Prostate gland (tissue), 2 donors: ENCODE measurements around the gene CP. TPM values are rescaled to one million over a fixed set of nuclear protein-coding genes. Genes with fewer than 3 reads are reported as not detected.

Source experiments
- DNase-seq: peaks from one replicate; pipeline ENCODE4 v3.0.0-alpha.2; 2019; ENCODE audit warnings: low spot score
- H3K27ac ChIP-seq, 2 donors: fragments of 200-600 bp; sonication (generic); 2 replicates each; pipeline ENCODE4 v1.5.1; 2017 to 2019
- H3K27me3 ChIP-seq: fragments of 200-600 bp; sonication (generic); replicated peaks from 2 replicates; pipeline ENCODE4 v1.5.1; 2019; ENCODE audit not compliant: insufficient read depth
- H3K36me3 ChIP-seq, 2 donors: fragments of 200-600 bp; sonication (generic); 1 replicate in 1 of 2; 2 replicates in 1 of 2; pipeline versions ENCODE4 v1.5.1 to v1.8.1; 2017 to 2019
- H3K4me1 ChIP-seq: fragments of 200-600 bp; sonication (generic); replicated peaks from 2 replicates; pipeline ENCODE4 v1.5.1; 2019
- H3K4me3 ChIP-seq, 2 donors: fragments of 200-600 bp; sonication (generic); 2 replicates each; pipeline ENCODE4 v1.5.1; 2017 to 2019
- H3K9me3 ChIP-seq: fragments of 200-600 bp; sonication (generic); 2 replicates; pipeline ENCODE4 v1.5.1; 2017
- CTCF ChIP-seq, 4 experiments: fragments of 200-600 bp in 2 of 4; fragments of 450-650 bp in 2 of 4; sonication (generic) in 2 of 4; IDR thresholded peaks; 1 replicate in 3 of 4; 2 replicates in 1 of 4; pipeline ENCODE4 v1.5.1; 2016 to 2019; ENCODE audit warnings: antibody characterized with exemption in 4 of 4, mild to moderate bottlenecking in 2 of 4, moderate library complexity in 2 of 4
- POLR2A ChIP-seq: fragments of 450-650 bp; IDR thresholded peaks from one replicate; pipeline ENCODE4 v1.6.1; 2016; ENCODE audit warnings: antibody characterized with exemption, mild to moderate bottlenecking
- POLR2AphosphoS5 ChIP-seq: sonication (generic); formaldehyde crosslinking; IDR thresholded peaks from one replicate; pipeline ENCODE4 v1.6.1; 2017; ENCODE audit warnings: antibody characterized with exemption
- whole genome bisulfite sequencing: methylation state at CpG from one replicate; pipeline ENCODE4 v1.1.5; 2018; 5-methylcytosine and 5-hydroxymethylcytosine counted together
- intact Hi-C: fragments of 100-400 bp; cut with DNase I; formaldehyde crosslinking; loops from one replicate; pipeline ENCODE4 v1.14.2; 2022
- total RNA-seq, 2 donors: library from RNA; depleted of rRNA; stranded (reverse); fragments of >200 nt; gene quantifications; one replicate each; pipeline ENCODE4 v1.1.0, GENCODE V29; 2016

Gene CP
- total RNA-seq, 2 donors from 2014 or later = 15.2 to 32.6 TPM

GRCh38 chr3:149186219-149186618, 35.4 kb downstream of the CP start:
- no peaks in the 10 kb centered on the region for H3K4me1 ChIP-seq
- DNase-seq = no peak
- H3K27me3 ChIP-seq = no peaks in the 10 kb centered on the region
- 97% methylated on average over 2 of the region's 2 CpGs for WGBS
- no peak overlapping the region for H3K4me3 ChIP-seq
- intact Hi-C loops = no loop called here
- no peaks in the 10 kb centered on the region for H3K9me3 ChIP-seq
- TF ChIP-seq POLR2A = no peak
- TF ChIP-seq POLR2AphosphoS5 = no peak
- TF ChIP-seq CTCF (IDR thresholded peaks at IDR 0.05) = no peak
- H3K27ac ChIP-seq = no peak overlapping the region
- no peaks in the 10 kb centered on the region for H3K36me3 ChIP-seq

- WGBS = 92% methylated on average over 2 of the region's 2 CpGs
- no peak for TF ChIP-seq CTCF (IDR thresholded peaks at IDR 0.05)
- no peak for TF ChIP-seq POLR2A
- no peak for TF ChIP-seq POLR2AphosphoS5
- Histone ChIP-seq H3K36me3 (no peaks in the 10 kb centered on the region), H3K4me1 (no peaks in the 10 kb centered on the region), H3K27me3 (no peaks in the 10 kb centered on the region), H3K27ac (no peak overlapping the region), H3K4me3 (no peak overlapping the region), H3K9me3 (no peaks in the 10 kb centered on the region)
- intact Hi-C loops = no loop called here
- no peak for DNase-seq
These were observed 40.4 kb downstream of the CP start for GRCh38 chr3:149181182-149181581.

- 56% methylated on average over 7 of the region's 7 CpGs for WGBS
- no peaks in the 10 kb centered on the region for H3K27me3 ChIP-seq
- H3K27ac ChIP-seq = no peak overlapping the region
- DNase-seq = peak; percentile 6
- H3K4me3 ChIP-seq = no peak overlapping the region
- no peaks in the 10 kb centered on the region for H3K9me3 ChIP-seq
- intact Hi-C loops = no loop called here
- H3K4me1 ChIP-seq = no peaks in the 10 kb centered on the region
- TF ChIP-seq CTCF (IDR thresholded peaks at IDR 0.05) (no peak), POLR2AphosphoS5 (peak; percentile 68)
- no peaks in the 10 kb centered on the region for H3K36me3 ChIP-seq
These were observed 41.5 kb downstream of the CP start for GRCh38 chr3:149180057-149180573.

GRCh38 chr3:149179220-149179619, 42.4 kb downstream of the CP start:
- 79% methylated on average over 1 of the region's 1 CpG for WGBS
- intact Hi-C loops = no loop called here
- Histone ChIP-seq H3K27me3 (no peaks in the 10 kb centered on the region), H3K4me3 (no peak overlapping the region), H3K36me3 (no peaks in the 10 kb centered on the region), H3K4me1 (no peaks in the 10 kb centered on the region), H3K27ac (no peak overlapping the region), H3K9me3 (no peaks in the 10 kb centered on the region)
- TF ChIP-seq POLR2A = no peak
- no peak for TF ChIP-seq CTCF (IDR thresholded peaks at IDR 0.05)
- no peak for TF ChIP-seq POLR2AphosphoS5
- no peak for DNase-seq

GRCh38 chr3:149177122-149177521, 44.5 kb downstream of the CP start:
- DNase-seq = no peak
- Histone ChIP-seq H3K4me3 (no peak overlapping the region), H3K9me3 (no peaks in the 10 kb centered on the region), H3K27me3 (no peaks in the 10 kb centered on the region), H3K27ac (no peak overlapping the region), H3K36me3 (no peaks in the 10 kb centered on the region), H3K4me1 (no peaks in the 10 kb centered on the region)
- no peak for TF ChIP-seq POLR2A
- TF ChIP-seq POLR2AphosphoS5 = no peak
- TF ChIP-seq CTCF (IDR thresholded peaks at IDR 0.05) = no peak
- WGBS = 100% methylated on average over 1 of the region's 1 CpG
- intact Hi-C loops = no loop called here
